Neural cell (in vitro differentiated cells): Measurements from ENCODE around the gene FBXO4. TPM values are rescaled to one million over a fixed set of nuclear protein-coding genes. Genes with fewer than 3 reads are reported as not detected.

Experiments
- H2AFZ ChIP-seq: fragments of 200-600, 300-800 bp; sonication (generic), shearing (Covaris generic); 2 replicates; pipeline ENCODE4 v1.6.0; 2014; ENCODE audit warnings: low read depth, mild to moderate bottlenecking, antibody characterized with exemption, low read length, moderate library complexity
- H3F3A ChIP-seq: fragments of 200-600 bp; shearing (Covaris generic); 2 replicates; pipeline ENCODE4 v1.6.1; 2016; ENCODE audit warnings: mild to moderate bottlenecking, moderate library complexity, mixed read lengths, antibody characterized with exemption, low read length; ENCODE audit not compliant: insufficient read depth, poor library complexity, severe bottlenecking
- H3K27ac ChIP-seq: fragments of 200-600, 300-800 bp; sonication (generic), shearing (Covaris generic); 2 replicates; pipeline ENCODE4 v1.5.1; 2014; ENCODE audit warnings: mild to moderate bottlenecking, low read length, moderate library complexity
- H3K27me3 ChIP-seq: fragments of 300-800, 200-600 bp; sonication (generic), shearing (Covaris generic); 2 replicates; pipeline ENCODE4 v1.6.0; 2014; ENCODE audit warnings: mild to moderate bottlenecking, low read depth, low read length, moderate library complexity; ENCODE audit not compliant: insufficient read depth
- H3K36me3 ChIP-seq: fragments of 300-800, 200-600 bp; sonication (generic), shearing (Covaris generic); 2 replicates; pipeline ENCODE4 v1.5.1; 2014; ENCODE audit warnings: mild to moderate bottlenecking, antibody characterized with exemption, low read length, moderate library complexity; ENCODE audit not compliant: insufficient read depth
- H3K4me2 ChIP-seq: fragments of 300-800, 200-600 bp; sonication (generic), shearing (Covaris generic); 2 replicates; pipeline ENCODE4 v1.6.0; 2014; ENCODE audit warnings: mild to moderate bottlenecking, low read length
- H3K4me3 ChIP-seq: fragments of 300-800, 200-600 bp; sonication (generic), shearing (Covaris generic); 2 replicates; pipeline ENCODE4 v1.5.1; 2014; ENCODE audit warnings: mild to moderate bottlenecking, low read length, moderate library complexity
- H3K79me2 ChIP-seq: fragments of 200-600 bp; shearing (Covaris generic); replicated peaks from 2 replicates; pipeline ENCODE4 v1.6.0; 2014; ENCODE audit warnings: mild to moderate bottlenecking, low read length, moderate library complexity; ENCODE audit not compliant: insufficient read depth
- H3K9ac ChIP-seq: fragments of 300-800, 200-600 bp; sonication (generic), shearing (Covaris generic); 2 replicates; pipeline ENCODE4 v1.6.1; 2016; ENCODE audit warnings: mild to moderate bottlenecking, low read length, mixed read lengths
- H3K9me2 ChIP-seq: fragments of 200-600 bp; shearing (Covaris generic); 2 replicates; pipeline ENCODE4 v1.6.1; 2016; ENCODE audit warnings: mild to moderate bottlenecking, low read length, mixed read lengths; ENCODE audit not compliant: insufficient read depth
- H3K9me3 ChIP-seq: fragments of 200-600, 300-800 bp; sonication (generic), shearing (Covaris generic); 2 replicates; pipeline ENCODE4 v1.6.1; 2016; ENCODE audit warnings: mild to moderate bottlenecking, mixed run types, low read length, moderate library complexity, mixed read lengths
- H4K20me1 ChIP-seq: fragments of 200-600 bp; shearing (Covaris generic); 2 replicates; pipeline ENCODE4 v1.6.1; 2016; ENCODE audit warnings: mild to moderate bottlenecking, mixed run types; ENCODE audit not compliant: insufficient read depth
- CTCF ChIP-seq: fragments of 450-650 bp; IDR thresholded peaks from 2 replicates; pipeline ENCODE4 v1.5.1; 2014; ENCODE audit warnings: antibody characterized with exemption, mild to moderate bottlenecking, moderate library complexity; ENCODE audit not compliant: poor library complexity, severe bottlenecking
- EP300 ChIP-seq: fragments of 450-650 bp; conservative IDR thresholded peaks from 2 replicates; pipeline ENCODE4 v1.6.1; 2014; ENCODE audit warnings: antibody characterized with exemption, mild to moderate bottlenecking, moderate library complexity; ENCODE audit not compliant: poor library complexity, severe bottlenecking
- EZH2 ChIP-seq: fragments of 200-600, 300-800 bp; shearing (Covaris generic), sonication (generic); IDR thresholded peaks from 2 replicates; pipeline ENCODE4 v1.6.1; 2014; ENCODE audit warnings: antibody characterized with exemption, low read length, borderline replicate concordance, mild to moderate bottlenecking; ENCODE audit not compliant: insufficient read depth, poor library complexity, severe bottlenecking
- MXI1 ChIP-seq: fragments of 450-650 bp; conservative IDR thresholded peaks from 2 replicates; pipeline ENCODE4 v1.6.1; 2014; ENCODE audit warnings: antibody characterized with exemption, mild to moderate bottlenecking; ENCODE audit not compliant: poor library complexity, severe bottlenecking
- POLR2AphosphoS5 ChIP-seq: IDR thresholded peaks from 2 replicates; pipeline ENCODE4 v1.6.1; 2012
- RAD21 ChIP-seq: fragments of 450-650 bp; conservative IDR thresholded peaks from 2 replicates; pipeline ENCODE4 v1.6.1; 2014; ENCODE audit warnings: antibody characterized with exemption, mild to moderate bottlenecking, moderate library complexity
- REST ChIP-seq: IDR thresholded peaks from 2 replicates; pipeline ENCODE4 v1.6.1; 2012; ENCODE audit warnings: borderline replicate concordance
- SMC3 ChIP-seq: fragments of 450-650 bp; conservative IDR thresholded peaks from 2 replicates; pipeline ENCODE4 v1.6.1; 2014; ENCODE audit warnings: antibody characterized with exemption, mild to moderate bottlenecking, moderate library complexity; ENCODE audit not compliant: poor library complexity
- TAF1 ChIP-seq: IDR thresholded peaks from 2 replicates; pipeline ENCODE4 v1.6.1; 2012; ENCODE audit warnings: low read depth
- polyA plus RNA-seq: library from polyadenylated mRNA; depleted of rRNA; stranded (reverse); fragments of >200 nt; gene quantifications from 2 replicates; pipeline ENCODE4 v1.2.3, GENCODE V29; 2014

FBXO4 gene
- polyA plus RNA-seq, 1 donor from 2014 or later = 3.9 TPM

- H3K79me2 ChIP-seq = no peaks in the 10 kb centered on the region
- no peak overlapping the region for H2AFZ ChIP-seq
- no peaks in the 10 kb centered on the region for H3K27me3 ChIP-seq
- H3K4me3 ChIP-seq = no peak overlapping the region
- H3K27ac ChIP-seq = no peak overlapping the region
- no peaks in the 10 kb centered on the region for H4K20me1 ChIP-seq
- no peaks in the 10 kb centered on the region for H3K9me3 ChIP-seq
- no peak for TF ChIP-seq SMC3
- TF ChIP-seq EP300 = no peak
- TF ChIP-seq POLR2AphosphoS5 = no peak
- TF ChIP-seq EZH2 = no peak
- no peak for TF ChIP-seq CTCF
- no peak for TF ChIP-seq TAF1
- no peak for TF ChIP-seq RAD21
- TF ChIP-seq REST = no peak
- no peak for TF ChIP-seq MXI1
- H3K36me3 ChIP-seq = no peaks in the 10 kb centered on the region
- no peak overlapping the region for H3K4me2 ChIP-seq
- H3K9ac ChIP-seq = no peak overlapping the region
- no peaks in the 10 kb centered on the region for H3K9me2 ChIP-seq
- no peaks in the 10 kb centered on the region for H3F3A ChIP-seq
Measured at GRCh38 chr5:41973887-41974286, 48.8 kb downstream of the FBXO4 start.

- Histone ChIP-seq H3K4me2 (no peak overlapping the region), H3F3A (no peaks in the 10 kb centered on the region), H2AFZ (no peak overlapping the region), H3K36me3 (no peaks in the 10 kb centered on the region), H3K27me3 (no peaks in the 10 kb centered on the region), H3K4me3 (no peak overlapping the region), H3K27ac (no peak overlapping the region), H3K9ac (no peak overlapping the region), H4K20me1 (no peaks in the 10 kb centered on the region), H3K9me2 (no peaks in the 10 kb centered on the region), H3K9me3 (no peaks in the 10 kb centered on the region), H3K79me2 (no peaks in the 10 kb centered on the region)
- no peak for TF ChIP-seq SMC3
- no peak for TF ChIP-seq TAF1
- TF ChIP-seq EZH2 = no peak
- TF ChIP-seq RAD21 = no peak
- TF ChIP-seq REST = no peak
- TF ChIP-seq EP300 = no peak
- TF ChIP-seq CTCF = no peak
- TF ChIP-seq MXI1 = no peak
- no peak for TF ChIP-seq POLR2AphosphoS5
Measured at GRCh38 chr5:41978676-41979075, 53.6 kb downstream of the FBXO4 start.
